ENCODE results near the gene RWDD2A.
"Not testable (repeated sequence)": the region's sequence is repeated elsewhere in the genome, so short reads cannot be mapped to it uniquely, and the experiment has no call there.

Gene RWDD2A

DNA sequence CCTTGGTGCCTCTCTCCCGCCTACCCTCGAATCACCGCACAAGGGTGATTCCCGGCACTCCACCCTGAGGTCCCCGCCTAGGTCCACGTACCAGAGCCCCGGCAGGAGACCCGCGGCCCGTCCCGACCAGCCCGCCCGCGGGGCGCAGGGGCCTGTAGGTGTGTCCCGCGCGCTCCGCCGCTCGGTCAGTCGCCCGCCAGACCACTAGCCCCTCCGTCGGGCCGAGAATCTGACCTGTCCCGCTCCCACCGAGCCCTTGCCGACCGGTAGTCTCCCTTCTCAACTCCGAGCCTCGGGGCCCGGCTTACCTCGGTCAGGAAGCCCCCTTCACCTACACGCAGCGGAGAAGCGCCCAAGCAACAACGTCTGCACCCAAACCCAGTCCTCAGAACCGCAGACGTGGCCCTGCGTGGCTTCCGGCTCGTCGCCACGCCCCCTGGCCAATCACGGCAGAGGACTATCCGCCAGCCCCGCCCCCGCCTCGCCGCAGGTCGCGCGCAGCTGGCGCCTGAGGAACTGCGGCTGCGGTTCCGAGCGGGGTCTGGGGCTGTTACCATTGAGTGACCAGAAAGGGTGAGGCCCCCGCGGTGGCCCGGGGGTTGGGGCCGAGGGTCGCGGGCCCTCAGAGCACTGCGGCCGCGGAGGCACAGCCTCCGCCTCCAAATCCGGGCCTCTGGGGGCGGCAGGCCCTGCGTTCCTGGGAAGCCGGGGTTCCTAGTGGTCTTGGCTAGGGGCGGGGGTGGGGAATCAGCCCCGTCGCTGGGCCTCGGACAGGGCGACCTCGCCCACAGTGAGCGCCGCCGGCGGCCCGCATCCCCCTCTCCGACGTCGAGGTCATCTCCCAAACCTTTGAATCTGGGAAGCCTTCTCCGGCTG lies at the start of gene RWDD2A, which contains the start of gene PGM3:
Gene RWDD2A (plus strand): TSS at position 487 of the 876 bp plus-strand sequence. CDS start 1,095 bp downstream, outside the sequence.
Gene PGM3 (minus strand): TSS at position 395 of the 876 bp plus-strand sequence. CDS start 2,253 bp downstream, outside the sequence.
- peak; percentile 85 for DNase-seq (ENCODE audit: low read depth)

- no peak for DNase-seq (ENCODE audit: low read depth)
Measured at GRCh38 chr6:83151114-83151513, 42.0 kb upstream of the RWDD2A start.

DNA sequence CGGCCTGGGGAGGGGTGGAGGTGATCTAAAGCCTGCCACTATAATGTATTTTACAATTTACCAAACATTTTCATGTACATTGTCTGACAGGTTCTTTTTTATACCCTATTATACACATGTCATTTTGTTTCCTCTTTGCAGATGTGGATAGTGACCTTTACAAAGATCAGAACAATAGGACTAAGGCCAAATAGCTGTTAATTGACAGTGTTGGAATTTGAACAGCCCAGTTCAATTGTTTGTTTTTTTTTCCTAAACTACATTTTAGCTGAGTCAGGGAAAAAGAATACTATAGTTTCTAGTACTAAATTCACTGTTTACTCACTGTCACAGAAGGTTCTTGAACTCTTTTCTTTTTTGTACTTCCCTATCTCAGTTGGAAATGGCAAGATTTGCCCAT lies 40.2 kb upstream of the RWDD2A start:
- DNase-seq (ENCODE audit: low read depth) = no peak

- no peak for DNase-seq (ENCODE audit: low read depth)
Measured at GRCh38 chr6:83153883-83154521, 39.2 kb upstream of the RWDD2A start.

- DNase-seq (ENCODE audit: low read depth) = no peak
Measured at GRCh38 chr6:83155794-83156193, 37.4 kb upstream of the RWDD2A start.

- no peak for DNase-seq (ENCODE audit: low read depth)
Measured at GRCh38 chr6:83160167-83160566, 33.0 kb upstream of the RWDD2A start.

- DNase-seq (ENCODE audit: low read depth) = no peak
Measured at GRCh38 chr6:83167726-83168278, 25.4 kb upstream of the RWDD2A start.

GRCh38 chr6:83168556-83168955 lies 24.6 kb upstream of the RWDD2A start:
- DNase-seq (ENCODE audit: low read depth) = no peak

GRCh38 chr6:83169106-83169505 lies 24.1 kb upstream of the RWDD2A start:
- DNase-seq (ENCODE audit: low read depth) = no peak

DNA sequence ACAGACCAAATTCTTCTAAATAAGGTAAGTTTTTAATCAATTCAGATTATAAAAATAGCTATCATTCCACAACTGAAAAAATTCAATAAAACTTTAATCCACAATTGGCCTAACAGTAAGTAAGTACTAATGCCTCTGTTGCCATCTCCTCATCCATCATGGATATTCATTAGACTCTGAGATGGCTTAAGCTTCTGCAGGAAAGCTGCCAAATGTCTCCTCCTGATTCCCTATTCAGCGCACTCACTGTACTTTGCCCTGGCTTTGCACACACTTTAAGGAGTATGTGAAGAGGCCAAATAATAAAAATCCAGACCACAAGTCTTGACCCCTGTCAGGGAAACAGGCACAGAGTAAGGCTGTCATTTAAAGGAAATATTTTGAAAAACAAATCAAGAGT lies 23.6 kb upstream of the RWDD2A start:
- no peak for DNase-seq (ENCODE audit: low read depth)

- DNase-seq (ENCODE audit: low read depth) = no peak
Measured at GRCh38 chr6:83176246-83176645, 16.9 kb upstream of the RWDD2A start.

GRCh38 chr6:83180426-83180950 lies 12.7 kb upstream of the RWDD2A start:
- DNase-seq (ENCODE audit: low read depth) = no peak

DNA sequence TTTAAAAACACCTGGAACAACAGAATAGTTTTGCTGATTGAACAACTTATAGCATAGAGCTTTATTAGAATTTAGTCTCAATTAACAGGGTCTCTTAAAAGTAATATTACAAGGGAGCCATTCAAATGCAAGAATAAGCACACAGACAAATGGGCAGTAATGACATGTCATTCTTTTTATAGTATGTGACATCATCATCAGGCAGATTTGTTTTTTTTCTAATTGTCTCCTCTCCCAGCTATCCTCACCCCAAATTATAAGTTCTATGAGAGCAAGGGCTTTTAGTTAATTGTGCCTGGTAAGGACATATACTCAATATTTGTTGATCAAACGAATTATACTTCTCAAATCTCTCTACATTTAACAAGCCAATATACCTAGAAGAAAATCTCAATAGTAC lies 11.0 kb upstream of the RWDD2A start:
- no peak for DNase-seq (ENCODE audit: low read depth)

- no peak for DNase-seq (ENCODE audit: low read depth)
Measured at GRCh38 chr6:83183082-83183828, 9.9 kb upstream of the RWDD2A start.

- no peak for DNase-seq (ENCODE audit: low read depth)
Measured at GRCh38 chr6:83185096-83185495, 8.1 kb upstream of the RWDD2A start.

- DNase-seq (ENCODE audit: low read depth) = no peak
Measured at GRCh38 chr6:83188501-83188900, 4.7 kb upstream of the RWDD2A start.

DNA sequence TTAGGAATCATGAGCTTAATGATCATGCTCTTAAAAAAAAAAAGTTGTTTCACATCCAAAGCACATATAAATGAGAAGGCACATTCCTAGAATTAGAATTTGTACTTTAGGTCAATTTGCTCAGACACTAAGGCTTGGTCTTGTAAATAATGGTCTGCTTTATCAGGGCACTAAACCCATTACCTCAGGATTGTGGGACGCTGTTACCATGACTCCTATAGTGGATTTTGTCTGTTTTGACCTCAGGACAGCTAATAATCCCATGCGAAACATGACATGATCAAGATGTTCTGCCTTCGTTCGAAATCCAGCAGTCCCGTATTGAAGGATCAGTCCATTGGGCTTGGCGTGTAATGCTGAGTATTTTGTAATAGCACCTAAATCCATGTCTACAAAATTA lies 2.5 kb upstream of the RWDD2A start:
- no peak for DNase-seq (ENCODE audit: low read depth)

DNA sequence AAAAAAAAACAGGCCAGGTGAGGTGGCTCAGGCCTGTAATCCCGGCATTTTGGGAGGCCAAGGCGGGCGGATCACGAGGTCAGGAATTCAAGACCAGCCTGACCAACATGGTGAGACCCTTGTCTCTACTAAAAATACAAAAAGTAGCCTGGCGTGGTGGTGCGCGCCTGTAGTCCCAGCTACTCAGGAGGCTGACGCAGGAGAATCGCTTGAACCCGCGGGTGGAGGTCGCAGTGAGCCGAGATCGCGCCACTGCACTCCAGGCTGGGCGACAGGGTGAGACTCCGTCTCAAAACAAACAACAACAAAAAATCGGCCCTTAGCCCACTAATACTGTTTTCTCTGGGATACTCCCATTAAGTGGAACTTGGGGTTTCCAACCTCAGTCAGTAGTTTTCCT lies 1.2 kb upstream of the RWDD2A start:
- not testable (repeated sequence) for DNase-seq (ENCODE audit: low read depth)

DNA sequence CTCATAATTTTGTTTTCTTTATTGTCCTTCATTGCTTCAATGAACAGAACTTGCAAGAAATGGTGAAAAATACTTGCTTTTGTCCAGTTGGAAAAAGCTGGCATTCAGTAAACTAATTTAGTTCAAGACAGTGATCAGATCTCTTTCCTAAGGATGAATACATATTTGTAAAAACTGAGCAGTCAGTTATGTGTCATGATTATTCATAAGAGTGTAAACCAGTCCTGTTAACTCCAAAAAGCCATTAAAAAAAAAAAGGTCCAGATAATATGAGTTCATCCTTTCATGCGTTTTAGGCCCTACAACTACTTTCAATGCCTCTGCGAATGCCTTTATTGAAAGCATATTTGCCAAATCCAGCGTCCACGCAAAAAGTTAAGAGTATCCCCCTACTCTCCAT lies 701 bp upstream of the RWDD2A start:
- DNase-seq (ENCODE audit: low read depth) = no peak

DNA sequence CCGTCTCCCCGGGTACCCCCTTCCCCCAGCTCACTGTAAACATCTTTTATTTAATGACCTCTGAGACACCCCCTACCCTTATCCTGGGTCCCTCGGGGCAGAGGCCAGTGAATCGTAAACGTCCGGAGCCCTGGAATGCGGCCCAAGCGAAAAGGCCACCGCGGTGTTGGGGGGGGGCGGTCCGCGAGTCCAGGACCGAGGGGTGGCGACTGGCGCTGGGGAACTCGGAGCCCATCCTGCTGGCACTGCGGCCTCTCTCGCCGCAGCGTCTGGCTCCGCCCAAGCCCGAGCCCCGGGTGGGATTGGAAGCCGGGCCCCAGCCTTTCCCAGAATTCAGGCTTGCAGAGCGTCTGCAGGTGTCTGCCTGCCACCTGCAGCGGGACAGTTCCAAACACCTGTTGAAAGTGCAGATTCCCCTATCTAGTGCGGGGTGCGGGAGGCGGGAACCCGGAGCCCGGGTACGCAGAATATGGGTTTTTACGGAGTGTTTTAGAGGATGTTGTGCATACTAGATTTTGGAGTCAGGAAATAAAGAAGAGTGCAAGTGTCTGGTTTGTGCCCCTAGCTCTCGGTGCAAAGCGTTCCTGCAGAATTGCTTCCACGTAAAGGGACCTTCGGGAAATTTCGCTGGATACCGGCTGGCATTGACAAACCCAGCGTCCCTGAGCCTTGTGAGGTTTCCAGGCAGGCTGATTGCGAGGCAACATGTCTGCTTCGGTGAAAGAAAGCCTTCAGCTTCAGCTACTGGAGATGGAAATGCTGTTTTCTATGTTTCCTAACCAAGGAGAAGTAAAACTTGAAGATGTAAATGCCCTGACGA lies 800 bp downstream of the RWDD2A start:
- DNase-seq (ENCODE audit: low read depth) = peak; percentile 4

Data from activated T-helper 1 cell treated with Interleukin-2 at 50 U/mL for 16 hours (primary cell).